Lung (tissue), 13 donors: ENCODE measurements around the gene MCOLN1. TPM values are rescaled to one million over a fixed set of nuclear protein-coding genes. Genes with fewer than 3 reads are reported as not detected.

Experiments
- ATAC-seq: fragments of 200-7000 bp; cut with Tn5 transposase; one replicate; pipeline ENCODE4 v1.9.1; 2020; ENCODE audit warnings: moderate number of reproducible peaks; ENCODE audit not compliant: insufficient read depth, low FRiP score
- DNase-seq, 3 donors: peaks; one replicate each; pipeline ENCODE4 v3.0.0-alpha.2; 2013 to 2017
- H3K27ac ChIP-seq, 2 donors: one replicate each; pipeline ENCODE4 v1.5.1; 2013; ENCODE audit warnings: mild to moderate bottlenecking in 2 of 2, moderate library complexity in 2 of 2, control low read depth in 1 of 2, inconsistent platforms in 1 of 2, low read depth in 1 of 2, low read length in 1 of 2
- H3K27me3 ChIP-seq, 3 donors: one replicate each; pipeline ENCODE4 v1.5.1; 2013; ENCODE audit warnings: low read length in 2 of 3; ENCODE audit not compliant: control insufficient read depth in 3 of 3, insufficient read depth in 3 of 3
- H3K36me3 ChIP-seq, 4 donors: one replicate each; pipeline ENCODE4 v1.5.1; 2013; ENCODE audit warnings: low read length in 4 of 4, mild to moderate bottlenecking in 1 of 4, moderate library complexity in 1 of 4; ENCODE audit not compliant: control insufficient read depth in 4 of 4, insufficient read depth in 4 of 4
- H3K4me1 ChIP-seq, 5 donors: one replicate each; pipeline ENCODE4 v1.5.1; 2013; ENCODE audit warnings: low read length in 5 of 5, mild to moderate bottlenecking in 2 of 5, moderate library complexity in 1 of 5; ENCODE audit not compliant: control insufficient read depth in 5 of 5, insufficient read depth in 5 of 5
- H3K4me3 ChIP-seq: one replicate; pipeline ENCODE4 v1.5.1; 2013; ENCODE audit warnings: mild to moderate bottlenecking, control low read depth, moderate library complexity
- H3K9ac ChIP-seq, 2 donors: one replicate each; pipeline ENCODE4 v1.5.1; 2013; ENCODE audit warnings: low read length in 2 of 2, control low read depth in 1 of 2; ENCODE audit not compliant: insufficient read depth in 1 of 2
- H3K9me3 ChIP-seq, 4 donors: one replicate each; pipeline ENCODE4 v1.5.1; 2013; ENCODE audit warnings: low read length in 3 of 4, mild to moderate bottlenecking in 1 of 4, moderate library complexity in 1 of 4; ENCODE audit not compliant: control insufficient read depth in 4 of 4, insufficient read depth in 3 of 4
- CTCF ChIP-seq: IDR thresholded peaks from 2 replicates; pipeline ENCODE4 v1.5.1; 2012; ENCODE audit warnings: mild to moderate bottlenecking; ENCODE audit errors: control extremely low read depth, extremely low read depth
- WGBS, 2 donors: extraction: QIAGEN DNeasy Blood & Tissue Kit; methylation state at CpG; one replicate each; pipeline ENCODE4 v1.1.7; 2013; 5-methylcytosine and 5-hydroxymethylcytosine counted together
- polyA plus RNA-seq, 2 donors: library from polyadenylated mRNA; stranded (reverse); fragments of 200-250 nt; gene quantifications; one replicate each; pipeline ENCODE4 v1.2.1, GENCODE V29; 2013
- small RNA-seq: library from RNA; depleted of rRNA; stranded (forward); fragments of <200 nt; gene quantifications from one replicate; pipeline ENCODE3, GENCODE V24; 2014; ENCODE audit warnings: low replicate concordance
- total RNA-seq, 2 donors: library from RNA; depleted of rRNA in 1 of 2; stranded (reverse); fragments of >200 nt in 1 of 2; gene quantifications; one replicate each; pipeline ENCODE4 v1.2.1, GENCODE V29; 2014 to 2021
- donor health status: control.
- donor health status: control.
- donor health status: Bipolar disorder and iron deficiency.
- donor health status: healthy.
- donor health status: DM: yes; HTN: yes; CAD: no.

Gene MCOLN1
- total and polyA plus RNA-seq, 4 donors = 11.6 to 68.1 (median 59.9) TPM

- ATAC-seq (no peak), DNase-seq (no peak)
- TF ChIP-seq CTCF = no peak
- WGBS, 2 donors = 57 to 71% methylated on average over 6 of the region's 6 CpGs
- Histone ChIP-seq H3K9ac (no peak overlapping the region), H3K36me3 (no peaks in the 10 kb centered on the region), H3K27ac (no peak overlapping the region), H3K27me3 (no peaks in the 10 kb centered on the region), H3K4me1 (no peaks in the 10 kb centered on the region), H3K9me3 (no peaks in the 10 kb centered on the region), H3K4me3 (no peak overlapping the region)
These were observed 55.7 kb downstream of the MCOLN1 start for GRCh38 chr19:7578127-7578526.

- Histone ChIP-seq H3K9ac (no peak overlapping the region), H3K27ac (no peak overlapping the region), H3K4me1 (no peaks in the 10 kb centered on the region), H3K27me3 (no peaks in the 10 kb centered on the region), H3K9me3 (no peaks in the 10 kb centered on the region), H3K4me3 (no peak overlapping the region), H3K36me3 (no peaks in the 10 kb centered on the region)
- 64 to 79% methylated on average over 6 of the region's 6 CpGs for WGBS, 2 donors
- no peak for TF ChIP-seq CTCF
- DNase-seq (no peak), ATAC-seq (no peak)
These were observed 56.8 kb downstream of the MCOLN1 start for GRCh38 chr19:7579182-7579581.

GRCh38 chr19:7582446-7582845 lies 60.0 kb downstream of the MCOLN1 start:
- 59 to 68% methylated on average over 11 of the region's 11 CpGs for WGBS, 2 donors
- H3K27me3 ChIP-seq = no peaks in the 10 kb centered on the region
- no peak overlapping the region for H3K27ac ChIP-seq
- no peak overlapping the region for H3K9ac ChIP-seq
- no peak overlapping the region for H3K4me3 ChIP-seq
- H3K4me1 ChIP-seq = no peaks in the 10 kb centered on the region
- no peaks in the 10 kb centered on the region for H3K36me3 ChIP-seq
- no peak for TF ChIP-seq CTCF
- DNase-seq (no peak), ATAC-seq (no peak)
- H3K9me3 ChIP-seq = no peaks in the 10 kb centered on the region

Small RNAs within 50 kb of the gene (small RNA-seq; reads per million reads assigned to genes)
- not detected for gene AC008878.2

Other genes starting within 250 kb of the MCOLN1 start
- gene INSR, start 228.2 kb upstream of the MCOLN1 start, total RNA-seq = 10 to 100 TPM; 31.9 to 64.6 TPM
- gene INSR, start 228.2 kb upstream of the MCOLN1 start, polyA plus RNA-seq = 1 to 10 TPM; 5.8 to 9.8 TPM
- 10 to 100 TPM; 39.9 to 55.6 TPM for gene ARHGEF18, start 173.7 kb upstream of the MCOLN1 start, total RNA-seq
- 10 to 100 TPM; 22.8 to 31.0 TPM for gene ARHGEF18, start 173.7 kb upstream of the MCOLN1 start, polyA plus RNA-seq
- 10 to 100 TPM in 1 of 2 donors, 1 to 10 TPM in 1; 4.1 to 10.3 TPM for gene PEX11G, start 33.6 kb upstream of the MCOLN1 start, total RNA-seq
- gene PEX11G, start 33.6 kb upstream of the MCOLN1 start, polyA plus RNA-seq = 10 to 100 TPM in 1 of 2 donors, 1 to 10 TPM in 1; 4.7 to 11.1 TPM
- gene ZNF358, start 6.5 kb upstream of the MCOLN1 start, total RNA-seq = 10 to 100 TPM; 25.2 to 44.1 TPM
- gene ZNF358, start 6.5 kb upstream of the MCOLN1 start, polyA plus RNA-seq = 10 to 100 TPM; 24.2 to 71.8 TPM
- gene PNPLA6, start 13.1 kb downstream of the MCOLN1 start, total RNA-seq = 100 to 1,000 TPM in 1 of 2 donors, 10 to 100 TPM in 1; 41.8 to 267 TPM
- 100 to 1,000 TPM in 1 of 2 donors, 10 to 100 TPM in 1; 89.9 to 154 TPM for gene PNPLA6, start 13.1 kb downstream of the MCOLN1 start, polyA plus RNA-seq
- gene CAMSAP3, start 73.2 kb downstream of the MCOLN1 start, total RNA-seq = 10 to 100 TPM; 18.3 to 30.4 TPM
- 10 to 100 TPM in 1 of 2 donors, 1 to 10 TPM in 1; 9.2 to 20.0 TPM for gene CAMSAP3, start 73.2 kb downstream of the MCOLN1 start, polyA plus RNA-seq
- gene XAB2, start 106.9 kb downstream of the MCOLN1 start, total RNA-seq = 10 to 100 TPM; 37.2 to 41.4 TPM
- gene XAB2, start 106.9 kb downstream of the MCOLN1 start, polyA plus RNA-seq = 10 to 100 TPM; 34.1 to 48.3 TPM
- gene PET100, start 107.2 kb downstream of the MCOLN1 start, total RNA-seq = 100 to 1,000 TPM in 1 of 2 donors, 10 to 100 TPM in 1; 26.9 to 116 TPM
- 100 to 1,000 TPM in 1 of 2 donors, 10 to 100 TPM in 1; 60.5 to 383 TPM for gene PET100, start 107.2 kb downstream of the MCOLN1 start, polyA plus RNA-seq
- 1 to 10 TPM in 1 of 2 donors, under 1 TPM in 1; 0.60 to 2.1 TPM for gene PCP2, start 111.1 kb downstream of the MCOLN1 start, total RNA-seq
- gene PCP2, start 111.1 kb downstream of the MCOLN1 start, polyA plus RNA-seq = 1 to 10 TPM; 1.8 to 4.4 TPM
- 100 to 1,000 TPM in 1 of 2 donors, 10 to 100 TPM in 1; 80.3 to 248 TPM for gene STXBP2, start 114.5 kb downstream of the MCOLN1 start, total RNA-seq
- 100 to 1,000 TPM; 142 to 455 TPM for gene STXBP2, start 114.5 kb downstream of the MCOLN1 start, polyA plus RNA-seq
- gene RETN, start 146.4 kb downstream of the MCOLN1 start, total RNA-seq = 10 to 100 TPM in 1 of 2 donors, 1 to 10 TPM in 1; 2.9 to 42.6 TPM
- 1,000 to 10,000 TPM in 1 of 2 donors, 10 to 100 TPM in 1; 73.9 to 1,168 TPM for gene RETN, start 146.4 kb downstream of the MCOLN1 start, polyA plus RNA-seq
- gene MCEMP1, start 154.5 kb downstream of the MCOLN1 start, total RNA-seq = 10 to 100 TPM in 1 of 2 donors, 1 to 10 TPM in 1; 2.5 to 68.4 TPM
- 100 to 1,000 TPM in 1 of 2 donors, 10 to 100 TPM in 1; 31.9 to 298 TPM for gene MCEMP1, start 154.5 kb downstream of the MCOLN1 start, polyA plus RNA-seq
- gene TRAPPC5, start 158.2 kb downstream of the MCOLN1 start, total RNA-seq = 100 to 1,000 TPM in 1 of 2 donors, 10 to 100 TPM in 1; 29.8 to 108 TPM
- 100 to 1,000 TPM; 142 to 224 TPM for gene TRAPPC5, start 158.2 kb downstream of the MCOLN1 start, polyA plus RNA-seq
- gene FCER2, start 179.5 kb downstream of the MCOLN1 start, total RNA-seq = under 1 TPM; 0.37 to 0.43 TPM
- 1 to 10 TPM in 1 of 2 donors, under 1 TPM in 1; 0.47 to 1.2 TPM for gene FCER2, start 179.5 kb downstream of the MCOLN1 start, polyA plus RNA-seq
- gene CLEC4G, start 209.5 kb downstream of the MCOLN1 start, total RNA-seq = under 1 TPM in 1 of 2 donors, not detected in 1; 0.43 TPM
- under 1 TPM; 0.31 to 0.96 TPM for gene CLEC4G, start 209.5 kb downstream of the MCOLN1 start, polyA plus RNA-seq
- 1 to 10 TPM; 2.0 to 3.3 TPM for gene CD209, start 224.9 kb downstream of the MCOLN1 start, total RNA-seq
- gene CD209, start 224.9 kb downstream of the MCOLN1 start, polyA plus RNA-seq = 1 to 10 TPM in 1 of 2 donors, under 1 TPM in 1; 0.57 to 1.6 TPM
- gene CLEC4M, start 240.6 kb downstream of the MCOLN1 start, total RNA-seq = 1 to 10 TPM in 1 of 2 donors, under 1 TPM in 1; 0.34 to 1.2 TPM
- gene CLEC4M, start 240.6 kb downstream of the MCOLN1 start, polyA plus RNA-seq = 1 to 10 TPM in 1 of 2 donors, under 1 TPM in 1; 0.26 to 2.5 TPM